HG02884 (cell line): ENCODE results near the gene CD8B.
A peak's percentile ranks its signal among the peaks of the same experiment; 100 is the strongest.
"Not testable (repeated sequence)": the region's sequence is repeated elsewhere in the genome, so short reads cannot be mapped to it uniquely, and the experiment has no call there.

Source experiments
- ATAC-seq: cut with Tn5 transposase; IDR thresholded peaks from one replicate; pipeline ENCODE4 v1.9.1; 2021; ENCODE audit warnings: mild to moderate bottlenecking, moderate library complexity; ENCODE audit not compliant: unreplicated experiment

CD8B gene

GRCh38 chr2:86836915-86837695 lies 24.6 kb downstream of the CD8B start:
- ATAC-seq = not testable (repeated sequence)

- ATAC-seq = not testable (repeated sequence)
Observed at GRCh38 chr2:86835548-86835889, 26.2 kb downstream of the CD8B start.

- ATAC-seq = no peak
Observed at GRCh38 chr2:86833315-86833714, 28.4 kb downstream of the CD8B start.

- no peak for ATAC-seq
Observed at GRCh38 chr2:86832334-86833096, 29.2 kb downstream of the CD8B start.

- no peak for ATAC-seq
Observed at GRCh38 chr2:86831537-86831936, 30.1 kb downstream of the CD8B start.

- no peak for ATAC-seq
Observed at GRCh38 chr2:86826951-86827350, 34.7 kb downstream of the CD8B start.

GRCh38 chr2:86825693-86826381 lies 35.8 kb downstream of the CD8B start:
- no peak for ATAC-seq

GRCh38 chr2:86825036-86825692 lies 36.5 kb downstream of the CD8B start:
- no peak for ATAC-seq

GRCh38 chr2:86822668-86823345 lies 38.9 kb downstream of the CD8B start:
- ATAC-seq = no peak

GRCh38 chr2:86821842-86822241 lies 39.8 kb downstream of the CD8B start:
- ATAC-seq = no peak

GRCh38 chr2:86821306-86821705 lies 40.4 kb downstream of the CD8B start:
- ATAC-seq = no peak

GRCh38 chr2:86818957-86819356 lies 42.7 kb downstream of the CD8B start:
- no peak for ATAC-seq

GRCh38 chr2:86818114-86818801 lies 43.4 kb downstream of the CD8B start:
- no peak for ATAC-seq

- no peak for ATAC-seq
Observed at GRCh38 chr2:86815611-86816010, 46.1 kb downstream of the CD8B start.

- ATAC-seq = no peak
Observed at GRCh38 chr2:86809481-86810121, 52.1 kb downstream of the CD8B start.

- ATAC-seq = peak; percentile 93
Observed at GRCh38 chr2:86808315-86809161, 53.1 kb downstream of the CD8B start.

GRCh38 chr2:86807468-86808275 lies 54.0 kb downstream of the CD8B start:
- ATAC-seq = peak; percentile 25

- no peak for ATAC-seq
Observed at GRCh38 chr2:86807133-86807467, 54.6 kb downstream of the CD8B start.
